Skeletal muscle tissue (tissue), 4 donors: ENCODE measurements around the gene LPCAT1. TPM values are rescaled to one million over a fixed set of nuclear protein-coding genes. Genes with fewer than 3 reads are reported as not detected.

Experiments used
- H3K27ac ChIP-seq: one replicate; pipeline ENCODE4 v1.7.0; 2013; ENCODE audit warnings: mild to moderate bottlenecking, low read depth, low read length, inconsistent platforms
- H3K27me3 ChIP-seq, 3 donors: one replicate each; pipeline ENCODE4 v1.7.0; 2013; ENCODE audit warnings: low read length in 3 of 3; ENCODE audit not compliant: control insufficient read depth in 3 of 3, insufficient read depth in 3 of 3
- H3K36me3 ChIP-seq, 3 donors: one replicate each; pipeline ENCODE4 v1.7.0; 2013; ENCODE audit warnings: low read length in 3 of 3; ENCODE audit not compliant: control insufficient read depth in 3 of 3, insufficient read depth in 3 of 3
- H3K4me1 ChIP-seq, 3 donors: one replicate each; pipeline ENCODE4 v1.7.0; 2013; ENCODE audit warnings: low read length in 3 of 3, mild to moderate bottlenecking in 3 of 3; ENCODE audit not compliant: control insufficient read depth in 3 of 3, insufficient read depth in 3 of 3
- H3K4me3 ChIP-seq, 3 donors: one replicate each; pipeline ENCODE4 v1.7.0; 2013; ENCODE audit warnings: low read length in 3 of 3
- H3K9ac ChIP-seq, 3 donors: one replicate each; pipeline ENCODE4 v1.7.0; 2013; ENCODE audit warnings: low read length in 3 of 3, mild to moderate bottlenecking in 3 of 3, moderate library complexity in 2 of 3, low read depth in 1 of 3
- H3K9me3 ChIP-seq, 3 donors: one replicate each; pipeline ENCODE4 v1.7.0; 2013; ENCODE audit warnings: low read length in 3 of 3; ENCODE audit not compliant: control insufficient read depth in 3 of 3
- total RNA-seq: library from RNA; depleted of rRNA; stranded (reverse); fragments of >200 nt; gene quantifications from one replicate; pipeline ENCODE4 v1.2.3, GENCODE V29; 2014
- donor health status: Osteomylitis.

Gene LPCAT1
- total RNA-seq, 1 donor from 2014 or later: 35.5 TPM

DNA sequence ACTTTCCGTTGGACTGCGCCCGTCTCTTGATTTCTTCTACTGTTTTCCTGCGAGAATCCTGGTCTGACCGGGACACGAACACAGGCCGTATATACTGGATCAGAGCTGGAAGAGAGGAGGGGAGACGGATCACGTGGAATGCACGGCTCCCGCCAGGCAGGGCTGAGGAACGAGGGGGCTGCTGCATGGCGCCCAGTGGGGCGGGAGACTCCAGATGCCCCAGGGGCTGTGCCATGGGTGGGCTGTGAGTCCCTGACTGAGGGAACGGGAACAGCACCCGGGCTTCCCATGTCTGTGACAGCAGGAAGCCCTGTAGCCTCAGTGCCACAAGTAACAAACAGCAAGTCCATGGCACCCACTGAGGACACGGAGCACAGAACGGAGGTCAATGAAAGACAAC is 34.0 kb downstream of the LPCAT1 start:
- Histone ChIP-seq H3K4me1 (no peaks in the 10 kb centered on the region), H3K4me3 (no peak overlapping the region), H3K27ac (no peak overlapping the region), H3K9me3 (no peaks in the 10 kb centered on the region), H3K36me3 (peaks cover 0 to 25% (median 17%) of the 10 kb centered on the region in 3 donors), H3K27me3 (no peaks in the 10 kb centered on the region), H3K9ac (no peak overlapping the region)

DNA sequence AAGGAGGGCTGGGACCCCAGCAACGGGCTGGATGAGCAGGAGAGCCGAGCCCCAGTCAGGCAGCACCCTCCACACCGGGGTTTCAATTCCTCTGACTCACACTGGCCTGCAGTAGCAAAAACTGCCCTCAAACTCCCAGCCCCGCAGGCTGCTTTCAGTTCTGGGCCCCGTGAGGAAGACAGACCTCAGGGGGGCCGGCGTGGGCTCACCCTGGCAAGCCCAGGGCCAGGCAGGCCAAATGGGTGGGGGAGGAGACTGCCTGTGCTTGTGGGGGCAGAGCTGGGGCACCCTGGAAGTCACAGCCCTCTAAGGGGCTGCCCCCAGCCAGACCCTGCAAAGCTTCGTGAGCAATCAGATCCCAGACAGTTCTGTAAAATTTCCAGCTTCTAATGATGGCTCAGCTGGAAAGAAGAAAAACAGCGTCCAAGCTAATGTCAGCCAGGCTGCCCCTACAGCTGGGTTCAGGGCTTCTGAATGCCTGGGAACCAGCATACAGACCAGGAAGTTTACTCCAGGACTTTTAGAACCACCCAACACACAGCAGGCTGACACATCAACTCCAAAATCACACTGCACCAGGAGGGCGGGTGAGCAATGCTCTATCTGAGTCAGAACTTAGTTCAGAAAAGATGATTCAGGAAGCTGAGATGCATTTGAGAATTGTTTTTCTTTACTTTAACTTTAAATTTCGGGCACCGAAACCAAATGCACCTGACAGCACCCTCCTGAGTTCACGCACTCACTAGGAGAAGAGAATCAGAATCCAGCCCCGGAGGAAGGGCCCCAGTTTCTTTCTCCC is 34.7 kb downstream of the LPCAT1 start:
- Histone ChIP-seq H3K27me3 (no peaks in the 10 kb centered on the region), H3K4me1 (no peaks in the 10 kb centered on the region), H3K36me3 (peaks cover 0 to 25% (median 17%) of the 10 kb centered on the region in 3 donors), H3K9ac (no peak overlapping the region), H3K9me3 (no peaks in the 10 kb centered on the region), H3K4me3 (no peak overlapping the region), H3K27ac (no peak overlapping the region)

DNA sequence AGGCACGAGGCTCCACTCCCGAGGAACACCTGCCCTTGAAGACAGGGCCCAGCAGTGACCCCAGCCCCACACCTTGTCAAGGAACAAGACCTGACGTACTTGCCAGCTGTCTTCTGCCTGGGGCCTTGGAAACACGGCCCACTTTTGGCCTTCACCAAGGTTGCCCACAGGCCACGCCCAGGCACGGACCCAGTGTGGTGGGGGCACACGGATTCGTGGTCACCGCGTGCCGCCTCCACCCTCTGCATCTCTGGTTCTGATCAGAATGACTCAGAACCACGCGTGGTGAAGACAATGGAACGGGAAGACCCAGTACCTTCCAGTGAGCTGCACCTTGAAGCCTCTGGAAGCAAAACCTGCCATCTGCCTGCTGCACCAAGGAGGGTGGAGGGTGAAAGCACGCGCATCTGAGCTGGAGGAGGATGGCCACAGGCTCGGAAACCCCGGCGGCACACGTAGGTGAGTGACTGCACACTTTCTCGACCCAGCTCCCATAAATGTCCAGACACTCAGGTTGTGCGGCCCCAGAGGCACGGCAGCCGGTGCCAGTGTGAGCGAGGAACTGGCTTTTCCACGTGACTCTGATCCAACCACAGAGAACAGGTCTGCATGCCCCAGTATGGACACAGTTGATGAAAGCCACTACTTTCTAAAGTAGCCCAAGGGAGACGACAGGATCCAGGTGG is 36.5 kb downstream of the LPCAT1 start:
- no peaks in the 10 kb centered on the region for H3K4me1 ChIP-seq
- H3K4me3 ChIP-seq: no peak overlapping the region
- H3K36me3 ChIP-seq: peaks cover 6 to 26% (median 17%) of the 10 kb centered on the region in 3 donors
- no peak overlapping the region for H3K9ac ChIP-seq
- no peaks in the 10 kb centered on the region for H3K9me3 ChIP-seq
- no peak overlapping the region for H3K27ac ChIP-seq
- no peaks in the 10 kb centered on the region for H3K27me3 ChIP-seq

DNA sequence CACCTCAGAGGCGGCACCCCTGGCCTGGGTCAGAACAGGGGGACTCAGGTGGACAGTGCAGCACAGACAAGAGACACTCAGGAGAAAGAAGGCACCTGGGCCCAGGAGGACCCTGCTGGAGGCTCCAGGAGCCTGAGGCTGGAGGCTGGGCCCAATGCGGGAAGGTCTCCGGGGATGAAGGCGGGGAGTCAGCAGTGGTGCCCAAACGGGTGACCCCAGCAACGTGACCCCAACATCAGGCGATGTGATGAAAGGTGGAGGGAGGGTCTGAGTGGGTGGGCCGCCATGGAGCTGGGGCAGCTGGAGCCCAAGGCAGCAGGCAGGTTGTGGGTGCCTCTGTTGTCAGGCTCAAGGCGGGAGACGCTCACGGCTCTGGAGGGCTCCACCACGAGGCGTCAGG is 37.5 kb downstream of the LPCAT1 start:
- H3K36me3 ChIP-seq: peaks cover 6 to 26% (median 17%) of the 10 kb centered on the region in 3 donors
- H3K27me3 ChIP-seq: no peaks in the 10 kb centered on the region
- H3K9ac ChIP-seq: no peak overlapping the region
- no peak overlapping the region for H3K27ac ChIP-seq
- H3K4me3 ChIP-seq: no peak overlapping the region
- no peaks in the 10 kb centered on the region for H3K9me3 ChIP-seq
- H3K4me1 ChIP-seq: no peaks in the 10 kb centered on the region

DNA sequence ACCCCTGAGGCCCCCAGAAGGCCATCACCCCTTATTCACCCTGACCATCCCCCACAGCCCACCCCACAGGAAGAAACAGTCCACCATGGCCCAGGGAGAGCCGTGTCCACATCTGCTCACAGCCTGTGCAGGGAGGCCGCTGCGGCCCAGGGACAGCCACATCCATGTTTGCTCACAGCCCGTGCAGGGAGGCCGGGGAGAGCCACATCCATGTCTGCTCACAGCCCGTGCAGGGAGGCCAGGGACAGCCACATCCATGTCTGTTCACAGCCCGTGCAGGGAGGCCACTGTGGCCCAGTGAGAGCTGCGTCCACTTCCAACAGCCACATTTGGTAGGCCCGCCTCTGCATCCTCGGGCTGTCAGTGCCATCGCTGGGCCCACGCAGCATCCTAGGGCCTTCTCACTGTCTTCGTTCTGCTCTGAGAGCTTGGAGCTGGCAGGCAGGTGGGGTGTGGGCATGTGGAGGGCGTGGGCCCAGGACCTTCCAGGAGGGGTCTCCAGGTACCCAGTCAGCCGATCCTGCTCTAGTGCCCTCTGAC is 38.1 kb downstream of the LPCAT1 start:
- Histone ChIP-seq H3K36me3 (peaks cover 6 to 24% (median 17%) of the 10 kb centered on the region in 3 donors), H3K4me1 (no peaks in the 10 kb centered on the region), H3K27me3 (no peaks in the 10 kb centered on the region), H3K27ac (no peak overlapping the region), H3K9me3 (no peaks in the 10 kb centered on the region), H3K4me3 (no peak overlapping the region), H3K9ac (no peak overlapping the region)

DNA sequence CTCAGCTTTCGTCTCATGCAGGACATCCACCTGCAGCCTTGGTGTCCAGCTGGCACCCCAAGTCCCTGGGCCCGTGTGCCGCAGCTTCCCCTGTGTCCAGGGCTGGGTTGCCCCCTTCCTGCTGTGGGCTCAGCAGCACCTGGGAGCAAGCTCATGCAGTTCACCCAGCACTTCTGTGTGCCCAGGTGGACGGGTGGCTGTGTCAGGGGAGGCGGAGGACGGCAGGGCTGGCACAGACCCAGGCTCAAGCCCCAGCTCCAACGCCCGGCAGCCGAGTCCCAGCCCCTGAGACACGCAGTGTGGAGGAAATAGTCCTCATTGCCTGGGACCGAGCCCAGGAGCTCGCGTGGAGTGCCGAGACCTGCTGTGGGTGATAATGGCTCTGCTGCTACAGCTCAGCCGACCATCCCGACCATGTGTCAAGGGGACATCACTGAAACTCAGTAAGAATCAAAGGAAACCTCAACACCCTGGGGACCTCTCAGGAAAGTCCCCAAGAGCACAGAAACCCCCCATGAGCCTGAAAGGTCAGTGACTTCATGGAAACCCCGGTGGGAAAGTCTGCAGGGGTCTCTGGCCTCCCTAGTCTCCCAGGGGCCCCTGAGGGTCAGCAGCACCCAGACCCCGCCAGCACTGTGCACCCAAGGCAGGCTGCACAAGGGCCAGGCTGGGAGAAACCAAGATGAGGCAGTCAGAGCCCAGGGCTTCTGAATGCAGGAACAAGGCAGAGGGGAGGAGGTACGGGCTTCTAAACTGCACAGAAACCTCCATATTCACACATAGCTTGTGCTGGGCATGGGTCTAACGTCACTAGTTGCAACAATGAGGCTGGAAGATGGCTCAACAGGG is 38.8 kb downstream of the LPCAT1 start:
- H3K9me3 ChIP-seq: no peaks in the 10 kb centered on the region
- peaks cover 0 to under 1% (median 0%) of the 10 kb centered on the region in 3 donors for H3K4me1 ChIP-seq
- no peak overlapping the region for H3K9ac ChIP-seq
- peaks cover 6 to 24% (median 14%) of the 10 kb centered on the region in 3 donors for H3K36me3 ChIP-seq
- no peaks in the 10 kb centered on the region for H3K27me3 ChIP-seq
- H3K27ac ChIP-seq: no peak overlapping the region
- H3K4me3 ChIP-seq: no peak overlapping the region

DNA sequence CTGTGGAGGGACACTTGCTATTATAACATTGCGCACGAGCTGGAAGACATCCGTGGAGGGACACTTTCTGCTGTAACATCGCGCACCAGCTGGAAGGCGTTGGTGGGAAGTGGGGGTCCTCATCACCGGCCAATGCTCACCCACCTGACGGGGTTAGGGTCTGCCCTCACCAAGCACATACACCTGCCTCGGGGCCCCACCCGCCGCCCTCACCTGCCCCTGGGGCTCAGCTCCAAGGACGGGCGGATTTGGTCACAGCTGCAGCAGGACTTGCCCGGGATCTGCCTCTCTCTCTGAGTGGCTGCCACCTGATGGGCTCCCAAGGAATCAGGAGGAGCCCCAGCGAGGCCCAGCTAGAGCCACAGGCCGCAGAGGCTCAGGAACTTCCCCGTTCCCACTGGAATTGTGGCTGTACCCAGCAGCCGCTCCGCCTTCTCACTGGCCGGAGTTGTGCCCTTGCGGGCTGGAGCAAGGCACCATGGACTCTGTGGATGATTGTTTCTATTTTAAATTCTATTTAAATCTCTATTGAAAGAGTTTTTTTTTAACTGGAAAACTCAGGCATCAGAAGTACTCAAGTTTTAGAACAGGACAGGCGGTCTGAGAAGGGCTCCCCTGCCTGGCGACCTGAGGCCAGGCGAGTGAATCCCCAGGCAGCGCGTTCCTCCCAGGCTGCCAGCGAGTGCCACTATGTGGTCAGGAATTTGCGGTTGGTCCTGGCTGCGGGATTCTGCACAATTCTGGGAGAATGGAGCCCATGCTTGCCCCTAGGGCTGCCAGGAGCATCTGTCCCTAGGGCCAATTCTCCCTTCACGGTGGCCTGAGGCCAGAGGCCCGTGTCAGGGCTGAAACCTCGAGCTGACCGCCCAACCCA is 39.7 kb downstream of the LPCAT1 start:
- H3K4me3 ChIP-seq: no peak overlapping the region
- H3K36me3 ChIP-seq: peaks cover 6 to 24% (median 14%) of the 10 kb centered on the region in 3 donors
- no peaks in the 10 kb centered on the region for H3K27me3 ChIP-seq
- no peak overlapping the region for H3K27ac ChIP-seq
- no peaks in the 10 kb centered on the region for H3K9me3 ChIP-seq
- H3K9ac ChIP-seq: no peak overlapping the region
- peaks cover 0 to 4% (median 0%) of the 10 kb centered on the region in 3 donors for H3K4me1 ChIP-seq

DNA sequence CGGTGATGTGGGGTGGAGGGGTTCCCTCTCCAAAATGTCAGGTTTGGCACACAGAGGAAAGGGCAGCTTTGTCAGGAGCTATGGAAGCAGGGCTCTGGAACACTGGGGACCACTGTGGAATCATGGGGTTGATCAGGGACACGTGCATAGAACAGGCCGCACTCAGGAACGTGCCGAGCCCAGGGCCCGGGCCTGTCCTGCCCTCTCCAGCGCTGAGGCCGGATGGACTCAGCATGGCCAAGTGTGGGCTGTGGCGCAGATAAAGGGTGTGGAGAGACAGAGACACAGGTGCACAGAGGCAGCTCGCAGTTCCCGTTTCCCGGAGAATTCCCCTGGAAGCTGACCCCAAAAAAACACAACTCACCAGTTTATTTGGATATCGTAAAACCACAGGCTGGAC is 40.7 kb downstream of the LPCAT1 start:
- Histone ChIP-seq H3K27ac (no peak overlapping the region), H3K36me3 (peaks cover 6 to 24% (median 14%) of the 10 kb centered on the region in 3 donors), H3K27me3 (no peaks in the 10 kb centered on the region), H3K9me3 (no peaks in the 10 kb centered on the region), H3K9ac (no peak overlapping the region), H3K4me1 (peaks cover 0 to 4% (median 0%) of the 10 kb centered on the region in 3 donors), H3K4me3 (no peak overlapping the region)

DNA sequence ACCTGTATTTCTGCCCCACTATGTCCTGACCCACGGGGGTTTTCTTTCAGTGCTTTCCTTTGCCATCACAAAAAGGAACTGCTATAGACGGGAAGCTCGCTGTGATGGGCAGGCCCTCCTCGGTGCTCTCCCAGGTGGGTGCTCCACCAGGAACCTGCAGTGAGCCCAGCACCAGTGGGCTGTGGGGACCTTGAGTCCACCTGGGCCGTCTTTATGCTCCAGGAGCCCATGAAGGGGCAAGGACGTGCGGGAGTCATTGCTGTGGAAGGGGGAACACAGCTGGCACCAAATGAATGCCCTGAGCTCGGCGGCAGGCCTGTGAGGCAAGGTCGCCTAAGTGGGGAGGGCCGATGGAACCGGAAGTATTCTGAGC is 41.8 kb downstream of the LPCAT1 start:
- peaks cover 6 to 22% (median 9%) of the 10 kb centered on the region in 3 donors for H3K36me3 ChIP-seq
- no peak overlapping the region for H3K4me3 ChIP-seq
- H3K27me3 ChIP-seq: no peaks in the 10 kb centered on the region
- H3K9me3 ChIP-seq: no peaks in the 10 kb centered on the region
- H3K9ac ChIP-seq: no peak overlapping the region
- H3K27ac ChIP-seq: no peak overlapping the region
- peaks cover 0 to 4% (median 0%) of the 10 kb centered on the region in 3 donors for H3K4me1 ChIP-seq
